HL-60 (cell line): ENCODE measurements around the gene IQCK.

Experiments
- CTCF ChIP-seq: IDR thresholded peaks from one replicate; pipeline ENCODE4 v1.5.1; 2011; ENCODE audit warnings: low read length, control low read depth, inconsistent platforms; ENCODE audit not compliant: insufficient read depth
- TF ChIP-seq, protein P1 (sequence below): IDR thresholded peaks from 2 replicates; pipeline ENCODE4 v1.6.1; 2012; ENCODE audit warnings: low read depth; ENCODE audit not compliant: insufficient replicate concordance

- TF ChIP-seq CTCF = no peak
- TF ChIP-seq, protein P1, sequence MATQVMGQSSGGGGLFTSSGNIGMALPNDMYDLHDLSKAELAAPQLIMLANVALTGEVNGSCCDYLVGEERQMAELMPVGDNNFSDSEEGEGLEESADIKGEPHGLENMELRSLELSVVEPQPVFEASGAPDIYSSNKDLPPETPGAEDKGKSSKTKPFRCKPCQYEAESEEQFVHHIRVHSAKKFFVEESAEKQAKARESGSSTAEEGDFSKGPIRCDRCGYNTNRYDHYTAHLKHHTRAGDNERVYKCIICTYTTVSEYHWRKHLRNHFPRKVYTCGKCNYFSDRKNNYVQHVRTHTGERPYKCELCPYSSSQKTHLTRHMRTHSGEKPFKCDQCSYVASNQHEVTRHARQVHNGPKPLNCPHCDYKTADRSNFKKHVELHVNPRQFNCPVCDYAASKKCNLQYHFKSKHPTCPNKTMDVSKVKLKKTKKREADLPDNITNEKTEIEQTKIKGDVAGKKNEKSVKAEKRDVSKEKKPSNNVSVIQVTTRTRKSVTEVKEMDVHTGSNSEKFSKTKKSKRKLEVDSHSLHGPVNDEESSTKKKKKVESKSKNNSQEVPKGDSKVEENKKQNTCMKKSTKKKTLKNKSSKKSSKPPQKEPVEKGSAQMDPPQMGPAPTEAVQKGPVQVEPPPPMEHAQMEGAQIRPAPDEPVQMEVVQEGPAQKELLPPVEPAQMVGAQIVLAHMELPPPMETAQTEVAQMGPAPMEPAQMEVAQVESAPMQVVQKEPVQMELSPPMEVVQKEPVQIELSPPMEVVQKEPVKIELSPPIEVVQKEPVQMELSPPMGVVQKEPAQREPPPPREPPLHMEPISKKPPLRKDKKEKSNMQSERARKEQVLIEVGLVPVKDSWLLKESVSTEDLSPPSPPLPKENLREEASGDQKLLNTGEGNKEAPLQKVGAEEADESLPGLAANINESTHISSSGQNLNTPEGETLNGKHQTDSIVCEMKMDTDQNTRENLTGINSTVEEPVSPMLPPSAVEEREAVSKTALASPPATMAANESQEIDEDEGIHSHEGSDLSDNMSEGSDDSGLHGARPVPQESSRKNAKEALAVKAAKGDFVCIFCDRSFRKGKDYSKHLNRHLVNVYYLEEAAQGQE = no peak
Measured at GRCh38 chr16:19705843-19706242, 12.2 kb upstream of the IQCK start.
